Measurements from ENCODE around the gene MSRB3.
"Not testable (repeated sequence)": the region's sequence is repeated elsewhere in the genome, so short reads cannot be mapped to it uniquely, and the experiment has no call there.

The MSRB3 gene

DNA sequence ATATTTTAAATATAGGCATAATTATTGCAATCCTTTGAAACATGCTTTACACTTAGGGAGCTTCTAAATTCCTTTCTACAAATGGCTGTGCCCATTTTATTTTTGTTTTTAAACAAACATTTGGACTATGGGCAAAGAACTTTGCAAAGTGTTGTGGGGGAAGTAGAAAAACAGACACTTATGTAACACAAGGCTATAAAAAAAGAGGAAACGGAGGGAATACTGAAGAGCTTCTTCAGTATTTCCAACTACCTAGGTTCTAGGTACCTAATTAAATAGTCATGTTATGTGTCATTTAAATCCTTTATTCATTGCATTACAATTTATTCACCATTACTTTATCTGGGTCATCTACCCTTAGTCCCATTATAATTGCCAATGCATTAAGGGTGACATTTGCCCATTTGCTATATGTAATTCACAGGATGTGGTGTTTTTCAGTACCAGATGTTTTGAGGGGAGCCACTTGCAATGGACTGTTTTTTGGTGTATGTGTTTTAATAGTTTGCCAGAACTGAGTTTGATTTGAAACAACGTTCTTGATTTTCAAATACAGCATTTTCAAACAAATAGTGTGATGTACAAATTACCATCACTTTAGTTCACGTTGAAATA lies 1.5 kb upstream of the MSRB3 start:
- no peaks in the 10 kb centered on the region for H3K9me3 Mint-ChIP-seq
- H3K36me3 Mint-ChIP-seq = no peaks in the 10 kb centered on the region
- H3K4me1 Mint-ChIP-seq = peaks cover 5% of the 10 kb centered on the region
- H3K4me3 Mint-ChIP-seq = no peak overlapping the region
- ATAC-seq (no peak), DNase-seq (ENCODE audit: low spot score in 2 of 2) (no peak)
- H3K27ac Mint-ChIP-seq = no peak overlapping the region

DNA sequence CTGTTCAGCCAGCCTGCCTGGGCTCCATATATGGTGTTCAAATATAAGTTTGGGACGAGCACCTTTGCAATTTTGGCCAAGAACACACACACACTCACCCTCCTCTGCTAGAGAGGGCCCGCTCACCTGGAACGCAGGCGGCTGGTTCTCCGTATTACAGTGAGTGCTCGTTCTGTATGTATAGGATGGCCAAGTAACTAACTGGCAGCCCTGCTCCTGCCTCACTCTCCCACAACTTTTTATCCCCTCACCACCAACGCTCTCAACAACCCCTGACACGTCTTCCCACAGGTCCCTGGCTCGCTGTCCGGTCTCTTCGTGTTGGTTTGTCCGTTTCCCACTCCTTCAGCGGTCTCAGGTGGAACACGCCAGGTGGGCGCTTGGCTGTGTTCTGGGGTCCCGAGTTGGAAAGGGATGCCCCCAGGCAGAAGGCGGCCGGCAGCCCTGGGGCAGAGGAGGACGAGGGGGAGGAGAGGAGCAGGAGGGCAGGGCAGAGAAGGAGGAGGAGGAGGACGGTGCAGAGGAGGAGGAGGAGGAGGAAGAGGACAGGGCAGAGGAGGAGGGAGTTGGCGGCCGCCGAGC lies 398 bp upstream of the MSRB3 start:
- H3K4me1 Mint-ChIP-seq = peaks cover 5% of the 10 kb centered on the region
- H3K4me3 Mint-ChIP-seq = peak overlapping the region; percentile 34
- ATAC-seq (no peak), DNase-seq (ENCODE audit: low spot score in 2 of 2) (no peak)
- H3K9me3 Mint-ChIP-seq = no peaks in the 10 kb centered on the region
- no peak overlapping the region for H3K27ac Mint-ChIP-seq
- H3K36me3 Mint-ChIP-seq = no peaks in the 10 kb centered on the region

DNA sequence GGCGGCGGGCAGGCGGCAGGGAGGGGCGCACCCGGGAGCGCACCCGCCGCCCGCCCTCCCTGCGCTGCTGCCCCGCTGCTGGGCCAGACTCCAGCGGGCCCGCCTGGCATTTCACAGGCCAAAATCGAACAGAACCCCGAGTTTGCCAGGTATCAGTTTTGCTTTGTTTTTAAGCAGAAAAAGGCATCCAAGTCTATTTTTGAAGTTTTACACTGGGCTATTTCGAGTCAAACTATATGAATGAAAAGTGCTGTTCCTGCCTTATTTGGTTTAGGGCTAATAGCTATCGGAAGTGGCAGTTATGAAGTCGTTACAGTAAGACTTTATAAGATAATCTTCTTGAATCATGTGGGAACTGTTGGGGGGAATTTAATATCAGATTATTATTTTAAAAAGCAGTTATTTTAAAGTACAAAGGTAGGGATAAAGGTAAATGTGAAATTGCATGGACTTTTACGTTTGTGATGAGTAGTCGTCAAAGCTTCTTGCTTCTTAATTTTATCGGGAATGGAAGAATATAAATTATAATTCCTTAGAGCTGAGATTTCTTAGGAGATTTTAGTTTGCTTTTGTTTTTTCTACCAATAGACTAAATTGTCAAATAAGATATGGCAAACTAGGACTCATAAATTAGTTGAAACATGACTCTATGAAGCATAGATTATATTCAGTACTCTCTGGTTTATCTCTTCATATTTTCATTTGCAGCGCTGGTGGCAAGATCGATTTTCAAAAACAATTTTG lies 1.1 kb downstream of the MSRB3 start:
- Mint-ChIP-seq H3K4me1 (peaks cover 5% of the 10 kb centered on the region), H3K36me3 (no peaks in the 10 kb centered on the region), H3K9me3 (no peaks in the 10 kb centered on the region), H3K4me3 (peak overlapping the region; percentile 34), H3K27ac (no peak overlapping the region)
- DNase-seq (ENCODE audit: low spot score in 2 of 2) = no peak
- ATAC-seq = no peak

DNA sequence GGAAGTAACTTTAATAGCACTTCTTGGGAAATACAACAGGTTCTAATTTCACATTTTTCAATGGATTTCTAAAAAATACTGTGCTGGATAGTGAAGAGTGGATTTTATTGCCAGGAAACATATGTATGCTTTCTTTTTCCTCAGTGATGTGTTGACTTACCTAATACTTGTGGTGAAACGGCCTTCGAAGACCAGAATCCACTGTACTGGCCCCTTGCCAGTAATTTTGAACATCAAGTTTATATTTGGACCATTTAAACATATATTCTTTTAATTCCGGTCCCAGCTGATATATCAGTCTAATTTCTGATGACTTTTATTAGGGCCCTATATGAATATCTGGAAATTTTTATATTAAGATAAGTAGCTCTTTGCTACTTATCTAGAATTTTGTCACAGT lies 1.8 kb downstream of the MSRB3 start:
- DNase-seq (ENCODE audit: low spot score in 2 of 2) = no peak
- Mint-ChIP-seq H3K4me3 (no peak overlapping the region), H3K4me1 (peaks cover 5% of the 10 kb centered on the region), H3K9me3 (no peaks in the 10 kb centered on the region), H3K36me3 (no peaks in the 10 kb centered on the region), H3K27ac (no peak overlapping the region)
- ATAC-seq = no peak

DNA sequence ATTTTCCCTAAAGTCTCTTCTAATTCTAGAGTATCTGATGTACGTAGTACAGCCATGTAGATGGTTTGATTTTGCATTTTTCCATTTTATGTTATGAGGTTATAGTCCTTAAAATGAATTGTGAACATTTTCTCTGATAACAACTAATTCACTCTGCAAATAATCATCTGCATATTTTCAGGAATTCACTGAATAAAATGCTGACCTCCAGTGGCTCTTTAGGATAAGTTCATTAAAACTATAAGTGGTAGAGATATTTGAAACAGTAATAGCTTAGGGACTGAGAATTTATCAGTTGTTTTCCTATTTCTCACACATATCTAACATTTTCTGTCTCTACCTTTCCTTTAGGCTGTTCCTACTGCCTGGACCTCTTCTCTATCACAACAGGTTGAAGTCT lies 4.4 kb downstream of the MSRB3 start:
- no peak overlapping the region for H3K27ac Mint-ChIP-seq
- no peak overlapping the region for H3K4me3 Mint-ChIP-seq
- no peaks in the 10 kb centered on the region for H3K9me3 Mint-ChIP-seq

DNA sequence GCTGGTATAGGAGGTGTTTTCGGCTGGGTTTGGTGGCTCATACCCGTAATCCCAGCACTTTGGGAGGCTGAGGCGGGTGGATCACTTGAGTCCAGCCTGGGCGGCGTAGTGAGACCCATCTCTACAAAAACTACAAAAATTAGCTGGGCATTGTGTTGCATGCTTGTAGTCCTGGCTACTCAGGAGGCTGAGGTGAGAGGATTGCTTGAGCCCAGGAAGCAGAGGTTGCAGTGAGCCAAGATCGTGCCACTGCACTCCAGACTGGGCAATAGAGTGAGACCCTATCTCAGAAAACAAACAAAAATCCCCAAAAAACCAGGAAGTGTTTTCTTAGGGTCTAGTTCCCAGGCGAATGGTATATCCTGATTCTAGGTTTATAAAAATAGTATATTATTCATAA lies 7.0 kb downstream of the MSRB3 start:
- H3K4me1 Mint-ChIP-seq, H3K9me3 Mint-ChIP-seq, ATAC-seq: not testable (repeated sequence)

More for the DNA sequence above, 4.4 kb downstream of the MSRB3 start:
- Mint-ChIP-seq H3K36me3 (no peaks in the 10 kb centered on the region), H3K4me1 (peaks cover 5% of the 10 kb centered on the region)
- DNase-seq (ENCODE audit: low spot score in 2 of 2) = no peak
- ATAC-seq = no peak

DNA sequence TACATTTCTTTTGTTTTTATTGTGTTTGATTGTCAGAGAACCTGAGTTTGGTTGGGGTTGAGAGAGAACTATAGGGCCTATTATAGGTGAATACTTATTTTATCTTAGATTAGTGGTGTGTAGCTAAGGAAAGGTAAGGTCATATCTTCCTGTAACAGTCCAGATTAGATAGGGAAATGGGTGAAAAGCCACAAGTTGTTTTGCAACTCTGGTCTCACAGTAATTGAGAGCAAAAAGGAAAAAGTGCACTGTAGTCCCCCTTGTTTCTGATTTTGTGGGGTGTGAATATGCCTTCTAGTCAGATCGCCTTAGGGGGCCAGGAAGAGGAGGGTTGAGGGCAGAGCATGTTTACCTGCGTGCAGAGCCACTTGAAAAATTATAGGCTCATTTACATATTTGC lies 8.9 kb downstream of the MSRB3 start:
- DNase-seq (ENCODE audit: low spot score in 2 of 2) (no peak), ATAC-seq (no peak)
- Mint-ChIP-seq H3K36me3 (no peaks in the 10 kb centered on the region), H3K4me3 (no peak overlapping the region), H3K9me3 (no peaks in the 10 kb centered on the region), H3K4me1 (no peaks in the 10 kb centered on the region), H3K27ac (no peak overlapping the region)

More for the DNA sequence above, 7.0 kb downstream of the MSRB3 start:
- not testable (repeated sequence) for DNase-seq (ENCODE audit: low spot score in 2 of 2); H3K36me3 Mint-ChIP-seq; H3K27ac Mint-ChIP-seq; H3K4me3 Mint-ChIP-seq

DNA sequence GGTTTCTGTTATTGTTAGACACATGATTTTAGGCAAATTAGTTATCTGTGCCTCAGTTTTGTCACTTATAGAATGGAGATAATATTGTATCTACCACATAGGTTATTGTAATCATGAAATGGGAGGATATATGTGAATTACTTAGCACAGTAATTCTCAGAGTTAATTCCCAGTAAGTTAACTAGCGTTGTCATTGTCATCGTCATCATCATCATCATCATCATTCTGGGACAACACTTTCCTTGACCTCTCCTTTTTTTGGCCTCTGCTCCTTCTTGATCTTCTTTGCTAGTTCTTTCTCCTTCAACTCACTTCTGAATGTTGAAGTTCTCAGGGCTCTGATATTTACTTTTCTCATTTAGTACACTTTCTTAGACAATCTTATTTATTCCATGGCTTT lies 13.8 kb downstream of the MSRB3 start:
- no peak overlapping the region for H3K4me3 Mint-ChIP-seq
- no peaks in the 10 kb centered on the region for H3K36me3 Mint-ChIP-seq
- H3K27ac Mint-ChIP-seq = no peak overlapping the region
- DNase-seq (ENCODE audit: low spot score in 2 of 2) (no peak), ATAC-seq (no peak)
- no peaks in the 10 kb centered on the region for H3K4me1 Mint-ChIP-seq
- peaks cover 5% of the 10 kb centered on the region for H3K9me3 Mint-ChIP-seq

DNA sequence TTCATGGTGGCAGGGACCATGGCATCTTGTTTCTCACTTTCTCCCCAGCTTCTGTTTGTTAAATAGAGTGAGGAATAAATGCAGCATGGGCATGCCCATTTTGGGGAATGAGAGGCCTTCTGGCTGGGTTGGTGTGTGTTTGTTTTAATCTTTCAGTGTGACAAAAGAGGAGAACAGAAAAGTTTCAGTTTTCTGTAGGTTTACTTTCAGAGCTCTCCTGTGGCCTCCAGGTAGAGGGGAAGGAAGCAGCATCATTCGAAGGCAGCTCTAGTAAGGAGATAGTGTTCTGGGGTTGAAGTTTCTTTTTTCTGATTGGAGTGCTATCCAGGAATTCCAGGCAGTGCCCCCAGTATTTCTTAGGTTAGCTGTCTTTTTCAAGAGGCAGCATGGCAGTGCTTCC lies 15.3 kb downstream of the MSRB3 start:
- Mint-ChIP-seq H3K9me3 (peaks cover 5% of the 10 kb centered on the region), H3K4me3 (no peak overlapping the region), H3K27ac (no peak overlapping the region), H3K4me1 (no peaks in the 10 kb centered on the region), H3K36me3 (no peaks in the 10 kb centered on the region)
- no peak for DNase-seq (ENCODE audit: low spot score in 2 of 2)
- no peak for ATAC-seq

DNA sequence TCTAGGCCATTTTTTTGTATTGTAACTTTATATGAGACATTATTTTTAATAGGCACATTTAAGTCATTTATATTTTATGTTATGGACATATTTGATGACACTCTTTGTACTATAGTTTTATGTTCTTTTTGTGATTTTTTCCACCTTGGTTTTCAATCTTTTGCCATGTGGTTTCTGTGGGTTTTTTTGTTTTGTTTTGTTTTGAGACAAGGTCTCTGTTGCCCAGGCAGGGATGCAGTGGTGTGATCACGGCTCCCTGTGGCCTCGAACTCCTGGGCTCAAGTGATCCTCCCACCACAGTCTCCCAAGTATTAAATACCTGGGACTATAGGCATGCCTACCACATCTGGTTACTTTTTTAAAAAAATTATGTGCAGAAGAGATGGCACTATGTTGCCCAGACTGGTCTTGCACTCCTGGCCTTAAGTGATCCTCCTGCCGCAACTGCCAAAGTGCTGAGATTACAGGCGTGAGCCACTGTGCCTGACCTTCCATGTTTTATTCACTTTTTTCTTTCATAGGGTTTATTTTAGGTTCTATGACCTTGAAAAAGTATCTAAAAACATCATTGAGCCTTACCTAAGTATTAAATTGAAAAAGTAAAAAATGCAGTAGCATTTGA lies 16.3 kb downstream of the MSRB3 start:
- H3K27ac Mint-ChIP-seq = no peak overlapping the region
- DNase-seq (ENCODE audit: low spot score in 2 of 2) (no peak), ATAC-seq (no peak)
- H3K9me3 Mint-ChIP-seq = peaks cover 5% of the 10 kb centered on the region
- no peaks in the 10 kb centered on the region for H3K36me3 Mint-ChIP-seq
- H3K4me1 Mint-ChIP-seq = no peaks in the 10 kb centered on the region
- H3K4me3 Mint-ChIP-seq = no peak overlapping the region

DNA sequence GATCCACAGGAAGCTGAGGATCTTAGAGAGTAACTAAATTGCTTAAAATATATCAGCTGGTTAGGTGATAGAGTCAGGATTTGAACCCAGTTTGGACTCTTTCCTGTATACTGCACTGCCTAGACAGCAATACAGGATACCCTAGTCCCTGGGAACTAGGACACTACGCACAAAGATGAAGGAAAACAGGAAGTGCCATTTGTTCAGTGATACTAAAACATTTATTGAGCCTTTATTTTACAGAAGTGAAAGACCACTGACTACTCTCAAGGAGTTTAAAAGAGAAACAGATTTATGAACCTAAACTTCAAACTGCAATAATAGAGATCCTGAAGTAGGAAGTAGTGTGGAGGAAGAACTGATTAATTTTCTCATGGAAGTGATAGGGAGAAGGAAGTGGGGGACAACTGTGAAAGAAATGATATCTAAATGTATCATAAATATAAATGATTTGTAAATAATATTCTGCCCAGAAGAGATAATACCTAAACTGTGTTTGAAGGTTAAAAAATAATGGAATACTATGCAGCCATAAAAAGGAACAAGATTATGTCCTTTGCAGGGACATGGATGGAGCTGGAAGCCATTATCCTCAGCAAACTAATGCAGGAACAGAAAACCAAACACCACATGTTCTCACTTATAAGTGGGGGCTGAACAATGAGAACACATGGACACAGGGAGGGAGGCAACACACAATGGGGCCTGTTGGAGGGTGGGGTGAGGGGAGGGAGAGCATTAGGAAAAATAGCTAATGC lies 18.2 kb downstream of the MSRB3 start:
- no peak overlapping the region for H3K4me3 Mint-ChIP-seq
- H3K36me3 Mint-ChIP-seq = no peaks in the 10 kb centered on the region
- no peaks in the 10 kb centered on the region for H3K4me1 Mint-ChIP-seq
- no peak overlapping the region for H3K27ac Mint-ChIP-seq
- DNase-seq (ENCODE audit: low spot score in 2 of 2) (no peak), ATAC-seq (no peak)
- H3K9me3 Mint-ChIP-seq = peaks cover 5% of the 10 kb centered on the region

DNA sequence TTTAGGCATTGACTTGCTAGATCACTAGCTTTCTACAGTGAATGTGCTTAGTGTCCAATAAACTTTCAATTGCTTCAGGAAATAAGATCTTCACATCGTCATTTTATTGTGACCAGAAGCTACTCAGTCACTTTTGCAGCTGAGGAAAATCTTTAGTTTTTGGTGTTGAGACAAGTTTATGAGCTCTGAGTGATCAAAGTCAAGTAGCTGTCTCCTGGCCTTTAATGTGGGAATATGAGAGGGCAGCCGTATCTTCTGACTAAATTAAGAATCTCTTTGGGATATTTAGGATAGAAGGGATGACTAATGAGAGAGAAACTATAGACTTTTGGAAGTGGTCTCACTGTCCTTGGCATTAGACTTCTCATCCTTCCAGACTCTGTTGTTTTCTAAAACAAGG lies 21.6 kb downstream of the MSRB3 start:
- Mint-ChIP-seq H3K36me3 (no peaks in the 10 kb centered on the region), H3K9me3 (peaks cover 5% of the 10 kb centered on the region), H3K27ac (no peak overlapping the region), H3K4me1 (no peaks in the 10 kb centered on the region), H3K4me3 (no peak overlapping the region)
- DNase-seq (ENCODE audit: low spot score in 2 of 2) (no peak), ATAC-seq (no peak)

DNA sequence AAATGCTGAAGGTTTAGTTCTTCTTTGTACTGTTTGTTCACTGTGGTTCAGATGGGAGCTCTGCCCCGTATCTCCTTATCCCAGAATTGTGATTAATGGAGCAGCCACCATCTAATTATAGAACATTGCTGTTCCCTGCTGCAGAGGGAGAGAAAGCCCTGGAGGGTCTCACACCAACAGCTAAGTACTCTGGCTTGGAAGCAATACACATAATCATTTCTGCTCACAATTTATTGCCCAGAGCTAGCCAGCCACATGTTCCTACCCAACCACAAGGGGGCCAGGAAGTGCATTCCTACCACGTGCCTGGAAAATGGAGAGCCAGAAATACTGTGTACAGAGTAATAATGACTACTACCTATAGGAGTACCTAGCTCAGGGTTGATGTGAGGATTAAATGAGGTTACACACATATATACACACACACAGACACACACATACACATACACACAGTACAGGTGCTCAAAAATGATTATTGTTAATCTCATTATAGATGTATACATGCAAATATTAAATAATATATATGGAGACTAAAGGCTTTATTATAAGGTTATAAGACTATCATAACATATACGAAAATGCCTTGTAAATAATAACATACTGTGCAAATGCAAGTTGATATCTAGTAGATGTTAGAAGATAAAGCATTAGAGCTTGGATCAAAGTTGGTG lies 22.3 kb downstream of the MSRB3 start:
- ATAC-seq (no peak), DNase-seq (ENCODE audit: low spot score in 2 of 2) (no peak)
- no peaks in the 10 kb centered on the region for H3K36me3 Mint-ChIP-seq
- peaks cover 5% of the 10 kb centered on the region for H3K9me3 Mint-ChIP-seq
- H3K4me3 Mint-ChIP-seq = no peak overlapping the region
- no peak overlapping the region for H3K27ac Mint-ChIP-seq
- no peaks in the 10 kb centered on the region for H3K4me1 Mint-ChIP-seq

DNA sequence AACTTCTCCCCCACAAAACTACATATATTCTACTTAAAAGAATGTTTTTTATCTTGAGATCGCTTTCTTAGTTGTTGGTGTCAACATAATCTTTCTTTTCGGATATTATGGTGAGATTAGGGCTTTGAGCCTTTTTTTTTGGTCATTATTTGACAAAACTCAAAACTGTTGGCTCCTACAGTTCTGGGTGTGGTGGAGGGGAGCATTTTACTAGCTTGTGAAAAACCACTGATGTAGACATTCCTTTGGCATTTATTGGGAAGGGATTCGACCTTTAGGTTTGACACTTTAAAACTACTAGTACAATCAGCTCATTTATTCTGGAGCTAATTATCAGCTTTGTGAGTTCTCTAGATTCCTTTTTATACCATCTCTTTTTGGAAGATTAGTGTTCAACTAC lies 24.4 kb downstream of the MSRB3 start:
- H3K4me1 Mint-ChIP-seq = no peaks in the 10 kb centered on the region
- H3K36me3 Mint-ChIP-seq = no peaks in the 10 kb centered on the region
- H3K4me3 Mint-ChIP-seq = no peak overlapping the region
- ATAC-seq = no peak
- no peak for DNase-seq (ENCODE audit: low spot score in 2 of 2)
- H3K9me3 Mint-ChIP-seq = no peaks in the 10 kb centered on the region
- no peak overlapping the region for H3K27ac Mint-ChIP-seq
